ENCODE results near the gene LAMB2. TPM values are rescaled to one million over a fixed set of nuclear protein-coding genes. Genes with fewer than 3 reads are reported as not detected.

LAMB2 gene
- total and polyA plus RNA-seq, 7 donors, result 81.6 to 220 (median 133) TPM

DNA sequence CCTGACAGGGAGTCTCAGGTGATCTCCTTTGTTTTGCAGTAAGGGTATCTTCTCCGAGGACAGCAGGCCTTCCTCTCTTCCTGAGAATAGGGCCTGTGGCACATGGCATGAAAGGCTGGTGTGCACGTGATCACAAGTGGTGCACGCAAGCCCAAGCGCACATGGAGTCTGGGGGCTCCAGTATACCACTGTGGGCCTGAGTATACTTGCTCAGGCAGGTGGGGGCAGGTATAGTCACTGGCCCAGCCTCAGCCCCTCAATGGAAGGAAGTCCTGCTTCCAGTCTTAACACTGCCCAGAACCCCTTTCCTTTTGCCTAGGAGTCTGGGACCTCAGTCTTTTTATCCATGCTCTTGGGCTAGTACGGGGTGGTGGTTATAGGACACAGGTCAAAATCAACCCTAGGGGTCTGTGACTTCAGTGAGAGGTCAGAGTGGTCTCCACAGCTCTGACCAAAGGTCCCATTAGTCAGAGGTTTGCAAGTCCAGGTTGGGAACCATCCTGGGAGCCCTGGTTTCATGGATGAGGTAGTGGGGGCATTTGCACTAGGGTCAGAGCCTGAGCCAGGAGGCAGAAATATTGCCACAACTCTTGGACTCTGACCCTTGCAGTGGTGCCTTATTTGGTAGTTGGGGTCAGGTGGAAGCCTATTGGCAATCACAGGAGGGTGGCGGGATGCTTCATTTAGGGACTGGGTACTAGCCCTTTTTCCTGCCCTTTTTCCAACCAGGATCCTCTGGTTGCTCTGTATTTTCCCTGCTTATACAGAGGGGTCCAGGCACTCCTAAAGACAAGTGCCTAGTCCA is 34.1 kb upstream of the LAMB2 start:
- intact Hi-C loops (cut with DNase I), result loop anchor here in 1 of 2 donors (5.0 kb wide), 1 partner anchor 45 kb away; the partner anchor contains the start of gene USP19
- peak overlapping the region; percentile 98 for H3K4me3 ChIP-seq
- WGBS, 3 donors, result 80 to 89% (median 86%) methylated on average over 6 of the region's 6 CpGs
- H3K36me3 ChIP-seq (ENCODE audit: insufficient read depth in 1 of 2, low read depth in 1 of 2), result peaks cover 4 to 16% of the 10 kb centered on the region in 2 donors
- peaks cover 18% of the 10 kb centered on the region for H3K4me1 ChIP-seq
- DNase-seq (no peak), ATAC-seq (no peak)
- H3K27ac ChIP-seq, result peak overlapping the region; percentile 95
- H3K27me3 ChIP-seq (ENCODE audit: insufficient read depth in 3 of 3, low read length in 2 of 3), result no peaks in the 10 kb centered on the region
- no peaks in the 10 kb centered on the region for H3K9me3 ChIP-seq
- TF ChIP-seq, protein P1, sequence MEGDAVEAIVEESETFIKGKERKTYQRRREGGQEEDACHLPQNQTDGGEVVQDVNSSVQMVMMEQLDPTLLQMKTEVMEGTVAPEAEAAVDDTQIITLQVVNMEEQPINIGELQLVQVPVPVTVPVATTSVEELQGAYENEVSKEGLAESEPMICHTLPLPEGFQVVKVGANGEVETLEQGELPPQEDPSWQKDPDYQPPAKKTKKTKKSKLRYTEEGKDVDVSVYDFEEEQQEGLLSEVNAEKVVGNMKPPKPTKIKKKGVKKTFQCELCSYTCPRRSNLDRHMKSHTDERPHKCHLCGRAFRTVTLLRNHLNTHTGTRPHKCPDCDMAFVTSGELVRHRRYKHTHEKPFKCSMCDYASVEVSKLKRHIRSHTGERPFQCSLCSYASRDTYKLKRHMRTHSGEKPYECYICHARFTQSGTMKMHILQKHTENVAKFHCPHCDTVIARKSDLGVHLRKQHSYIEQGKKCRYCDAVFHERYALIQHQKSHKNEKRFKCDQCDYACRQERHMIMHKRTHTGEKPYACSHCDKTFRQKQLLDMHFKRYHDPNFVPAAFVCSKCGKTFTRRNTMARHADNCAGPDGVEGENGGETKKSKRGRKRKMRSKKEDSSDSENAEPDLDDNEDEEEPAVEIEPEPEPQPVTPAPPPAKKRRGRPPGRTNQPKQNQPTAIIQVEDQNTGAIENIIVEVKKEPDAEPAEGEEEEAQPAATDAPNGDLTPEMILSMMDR (IDR thresholded peaks at IDR 0.05), result no peak

DNA sequence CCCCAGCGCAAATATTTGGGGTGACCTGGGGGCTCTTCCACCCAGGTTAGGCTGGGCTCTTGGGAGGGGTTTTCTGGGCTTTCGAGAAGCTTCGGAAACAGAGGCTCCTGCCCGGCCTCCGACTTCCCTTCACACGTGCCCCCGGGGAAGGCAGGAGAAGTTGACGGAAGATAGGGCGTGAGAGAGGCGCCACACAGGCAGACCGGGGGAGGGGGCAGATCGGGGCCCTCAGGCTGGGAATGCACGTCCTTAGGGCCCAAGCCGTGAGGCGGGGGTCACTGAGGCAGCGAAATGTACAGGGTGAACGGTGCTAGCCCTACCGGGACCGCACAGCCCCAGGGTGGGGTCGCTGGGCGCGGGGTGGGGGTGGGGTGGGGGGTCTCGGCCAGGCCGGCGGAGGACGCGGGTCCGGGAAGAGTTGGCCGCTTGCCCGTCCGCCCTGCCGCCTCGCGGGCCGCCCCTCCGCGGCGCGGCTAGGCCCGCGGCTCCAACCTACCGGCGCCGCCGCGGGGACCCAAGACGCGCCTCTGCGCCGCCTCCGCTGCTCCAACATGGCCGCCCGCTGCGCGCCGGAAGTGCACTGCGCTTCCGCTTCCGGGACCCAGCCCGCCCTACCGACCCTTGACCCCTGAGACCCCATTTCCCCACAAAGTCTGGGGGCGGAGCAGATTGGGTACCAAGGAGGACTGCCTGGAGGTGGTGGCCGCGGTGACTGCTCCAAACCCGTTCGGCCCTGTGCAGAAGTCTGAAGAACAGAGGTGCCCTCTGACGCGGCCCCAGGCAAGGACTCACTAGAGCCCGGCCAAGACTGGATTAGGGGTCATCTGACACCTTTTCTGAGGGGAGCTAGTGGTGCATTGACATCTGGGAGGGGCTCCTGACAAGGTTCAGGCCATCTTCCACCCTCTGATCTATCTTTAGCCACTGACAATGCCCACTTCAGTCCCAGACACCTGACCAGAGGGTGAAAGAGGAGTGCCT is 33.2 kb upstream of the LAMB2 start, which contains the start of gene CCDC71:
Gene CCDC71 (minus strand): TSS at position 561 of the 981 bp plus-strand sequence. CDS start 2,123 bp downstream, outside the sequence.
- Histone ChIP-seq H3K9me3 (no peaks in the 10 kb centered on the region), H3K4me1 (peaks cover 21% of the 10 kb centered on the region), H3K36me3 (ENCODE audit: insufficient read depth in 1 of 2, low read depth in 1 of 2) (peaks cover 5 to 16% of the 10 kb centered on the region in 2 donors), H3K4me3 (peak within 1 kb of the TSS; percentile 98), H3K27ac (peak within 1 kb of the TSS; percentile 95), H3K27me3 (ENCODE audit: insufficient read depth in 3 of 3, low read length in 2 of 3) (no peaks in the 10 kb centered on the region)
- peak; percentile 78 to 88 (median 85) for ATAC-seq
- intact Hi-C loops (cut with DNase I), result loop anchor here in 1 of 2 donors (5.0 kb wide), 1 partner anchor 44 kb away; the partner anchor contains the start of gene USP19
- DNase-seq, result peak; percentile 82 to 91
- TF ChIP-seq, protein P1 (IDR thresholded peaks at IDR 0.05), result no peak
- WGBS, 3 donors, result 2 to 3% (median 3%) methylated on average over 52 to 69 of the region's 69 CpGs

DNA sequence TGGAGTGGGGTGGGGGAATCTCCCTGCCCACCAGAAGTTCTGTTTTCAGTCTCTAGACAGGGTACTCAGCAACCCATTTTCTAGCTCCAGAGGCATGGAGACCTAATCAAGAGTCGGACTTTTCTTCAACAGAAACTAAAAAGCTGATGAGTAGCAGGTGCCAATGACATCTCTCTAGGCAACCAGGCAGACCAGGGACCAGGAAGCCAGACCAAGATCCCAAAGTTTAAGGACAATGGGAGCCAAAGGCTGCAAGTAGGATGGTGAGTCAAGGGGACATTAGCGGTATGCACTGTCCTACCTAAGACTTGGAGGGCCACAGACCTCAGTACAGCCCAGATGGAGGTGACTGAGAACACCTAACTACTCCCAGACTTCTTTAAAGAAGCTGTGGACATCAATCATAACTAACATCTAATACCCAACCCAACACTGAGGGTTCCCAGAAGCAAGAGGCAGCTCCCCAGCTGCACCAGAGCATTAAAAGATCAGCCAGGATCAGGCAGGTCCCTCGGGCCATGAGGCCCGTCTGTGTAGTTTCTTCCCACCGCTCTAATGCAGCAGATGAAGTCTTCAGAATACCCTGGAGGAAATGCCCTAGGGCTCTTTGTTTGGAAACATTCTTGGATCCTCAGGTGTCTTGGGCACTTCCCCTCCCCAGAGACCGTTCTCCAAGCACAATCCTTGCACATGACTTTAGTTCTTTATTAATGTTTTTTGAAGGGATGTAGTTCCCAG is 32.3 kb upstream of the LAMB2 start:
- no peaks in the 10 kb centered on the region for H3K27me3 ChIP-seq (ENCODE audit: insufficient read depth in 3 of 3, low read length in 2 of 3)
- H3K4me1 ChIP-seq, result peaks cover 16% of the 10 kb centered on the region
- WGBS, 3 donors, result 17 to 27% (median 22%) methylated on average over 6 of the region's 6 CpGs
- TF ChIP-seq, protein P1 (IDR thresholded peaks at IDR 0.05), result no peak
- DNase-seq (no peak), ATAC-seq (no peak)
- H3K27ac ChIP-seq, result peak overlapping the region; percentile 95
- H3K4me3 ChIP-seq, result peak overlapping the region; percentile 98
- intact Hi-C loops (cut with DNase I), result loop anchor here in 1 of 2 donors (5.0 kb wide), 1 partner anchor 43 kb away; the partner anchor contains the start of gene USP19
- no peaks in the 10 kb centered on the region for H3K9me3 ChIP-seq
- peaks cover 5 to 16% of the 10 kb centered on the region in 2 donors for H3K36me3 ChIP-seq (ENCODE audit: insufficient read depth in 1 of 2, low read depth in 1 of 2)

DNA sequence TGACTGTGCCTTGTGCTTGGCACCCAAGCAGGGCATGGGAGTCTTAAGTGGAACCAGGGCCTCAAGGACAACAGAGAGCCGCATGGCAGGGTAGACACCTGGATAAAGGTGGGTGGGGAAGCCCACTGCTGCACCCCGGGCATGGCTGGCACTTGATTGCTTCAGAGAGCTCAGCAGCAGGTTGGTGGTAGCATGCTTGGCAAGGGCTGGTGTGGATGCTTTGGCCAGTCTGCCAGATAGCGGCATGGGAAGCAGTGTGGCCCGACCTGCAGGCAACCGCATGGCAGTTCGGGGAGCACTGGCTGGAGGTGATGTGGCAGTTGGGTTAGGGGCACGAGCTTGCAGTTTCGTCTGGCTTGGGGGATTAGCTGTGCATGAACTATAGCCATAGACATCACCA is 30.8 kb upstream of the LAMB2 start:
- no peak overlapping the region for H3K4me3 ChIP-seq

More for the DNA sequence above, 30.8 kb upstream of the LAMB2 start:
- ATAC-seq, result no peak
- intact Hi-C loops (cut with DNase I), result no loop called here
- no peaks in the 10 kb centered on the region for H3K27me3 ChIP-seq (ENCODE audit: insufficient read depth in 3 of 3, low read length in 2 of 3)
- TF ChIP-seq, protein P1 (IDR thresholded peaks at IDR 0.05), result no peak
- H3K27ac ChIP-seq, result no peak overlapping the region
- H3K9me3 ChIP-seq, result no peaks in the 10 kb centered on the region
- peaks cover 16% of the 10 kb centered on the region for H3K4me1 ChIP-seq
- H3K36me3 ChIP-seq (ENCODE audit: insufficient read depth in 1 of 2, low read depth in 1 of 2), result peaks cover 5 to 16% of the 10 kb centered on the region in 2 donors
- WGBS, 3 donors, result 82 to 87% (median 83%) methylated on average over 8 of the region's 8 CpGs
- DNase-seq, result no peak

Data from psoas muscle (tissue), 8 donors.